ENCODE data around the gene SLC6A3. TPM values are rescaled to one million over a fixed set of nuclear protein-coding genes. Genes with fewer than 3 reads are reported as not detected.

Gene SLC6A3
- total RNA-seq, 1 donor: not detected

DNA sequence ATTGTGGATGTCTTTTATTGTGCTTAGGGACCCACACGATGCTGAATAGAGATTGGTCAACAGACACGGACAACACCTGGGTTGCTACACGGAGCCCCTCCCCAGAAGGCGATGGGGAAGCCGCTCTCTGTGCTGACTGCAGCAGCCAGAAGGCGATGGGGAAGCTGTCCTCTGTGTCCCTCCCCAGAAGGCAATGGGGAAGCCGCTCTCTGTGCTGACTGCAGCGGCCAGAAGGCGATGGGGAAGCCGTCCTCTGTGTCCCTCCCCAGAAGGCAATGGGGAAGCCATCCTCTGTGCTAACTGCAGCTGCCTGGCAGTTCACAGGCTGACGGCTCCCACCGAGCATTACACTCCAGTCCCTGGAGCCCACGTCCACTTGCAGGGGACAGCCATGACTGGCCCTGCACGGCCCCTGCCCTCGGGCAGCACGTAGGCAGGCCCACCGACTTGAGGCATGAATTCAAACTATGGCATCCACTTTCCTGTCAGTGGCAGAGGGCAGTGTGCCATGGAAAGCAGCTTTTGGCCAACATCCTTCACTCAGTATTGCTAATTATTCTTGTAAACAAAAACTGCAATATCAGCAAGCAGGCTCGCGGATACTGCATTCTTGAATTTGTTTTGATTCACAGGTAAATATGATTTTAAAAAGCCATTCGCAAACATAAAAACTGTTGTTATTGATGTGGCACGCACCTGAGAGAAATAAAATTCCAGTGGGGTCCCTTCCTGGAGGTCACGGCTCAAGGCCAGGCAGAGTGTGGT is 52.3 kb downstream of the SLC6A3 start:
- no peak overlapping the region for H3K4me3 ChIP-seq (ENCODE audit: insufficient read depth, low read length)
- H3K4me1 ChIP-seq (ENCODE audit: insufficient read depth, low read length): no peaks in the 10 kb centered on the region
- DNase-seq (ENCODE audit: insufficient read length, low spot score, missing footprints): peak; percentile 63
- H3K27me3 ChIP-seq (ENCODE audit: insufficient read depth, low read length): peaks cover 8% of the 10 kb centered on the region
- no peak overlapping the region for H3K27ac ChIP-seq (ENCODE audit: low read depth, low read length)
- H3K9me3 ChIP-seq (ENCODE audit: low read depth, low read length): no peaks in the 10 kb centered on the region
- no peaks in the 10 kb centered on the region for H4K20me1 ChIP-seq (ENCODE audit: insufficient read depth, low read length)
- TF ChIP-seq, protein P1, sequence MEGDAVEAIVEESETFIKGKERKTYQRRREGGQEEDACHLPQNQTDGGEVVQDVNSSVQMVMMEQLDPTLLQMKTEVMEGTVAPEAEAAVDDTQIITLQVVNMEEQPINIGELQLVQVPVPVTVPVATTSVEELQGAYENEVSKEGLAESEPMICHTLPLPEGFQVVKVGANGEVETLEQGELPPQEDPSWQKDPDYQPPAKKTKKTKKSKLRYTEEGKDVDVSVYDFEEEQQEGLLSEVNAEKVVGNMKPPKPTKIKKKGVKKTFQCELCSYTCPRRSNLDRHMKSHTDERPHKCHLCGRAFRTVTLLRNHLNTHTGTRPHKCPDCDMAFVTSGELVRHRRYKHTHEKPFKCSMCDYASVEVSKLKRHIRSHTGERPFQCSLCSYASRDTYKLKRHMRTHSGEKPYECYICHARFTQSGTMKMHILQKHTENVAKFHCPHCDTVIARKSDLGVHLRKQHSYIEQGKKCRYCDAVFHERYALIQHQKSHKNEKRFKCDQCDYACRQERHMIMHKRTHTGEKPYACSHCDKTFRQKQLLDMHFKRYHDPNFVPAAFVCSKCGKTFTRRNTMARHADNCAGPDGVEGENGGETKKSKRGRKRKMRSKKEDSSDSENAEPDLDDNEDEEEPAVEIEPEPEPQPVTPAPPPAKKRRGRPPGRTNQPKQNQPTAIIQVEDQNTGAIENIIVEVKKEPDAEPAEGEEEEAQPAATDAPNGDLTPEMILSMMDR (IDR thresholded peaks at IDR 0.05; ENCODE audit: extremely low read depth, low read depth, low read length): no peak
- H2AFZ ChIP-seq (ENCODE audit: low read length): no peak overlapping the region
- H3K36me3 ChIP-seq (ENCODE audit: insufficient read depth, low read length): no peaks in the 10 kb centered on the region
- no peak overlapping the region for H3K4me2 ChIP-seq (ENCODE audit: insufficient read depth, low read length)
- H3K79me2 ChIP-seq (ENCODE audit: insufficient read depth, low read length): no peaks in the 10 kb centered on the region

DNA sequence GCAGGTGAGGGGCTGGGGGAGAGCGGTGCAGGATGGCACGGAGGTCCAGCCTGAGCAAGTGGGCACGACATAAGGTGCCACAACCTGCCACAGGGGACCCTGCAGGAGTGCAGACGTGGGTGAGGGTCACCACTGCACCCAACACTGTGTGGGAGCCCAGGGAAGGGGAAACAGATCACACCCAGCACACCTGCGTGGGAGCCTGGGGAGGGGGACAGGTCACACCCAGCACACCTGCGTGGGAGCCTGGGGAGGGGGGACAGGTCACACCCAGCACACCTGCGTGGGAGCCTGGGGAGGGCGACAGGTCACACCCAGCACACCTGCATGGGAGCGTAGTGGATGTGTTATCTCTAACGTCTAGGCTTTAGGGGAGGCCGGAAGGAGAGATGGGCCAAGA is 53.0 kb downstream of the SLC6A3 start:
- no peak overlapping the region for H3K4me3 ChIP-seq (ENCODE audit: insufficient read depth, low read length)
- peaks cover 15% of the 10 kb centered on the region for H3K27me3 ChIP-seq (ENCODE audit: insufficient read depth, low read length)
- no peaks in the 10 kb centered on the region for H3K9me3 ChIP-seq (ENCODE audit: low read depth, low read length)

DNA sequence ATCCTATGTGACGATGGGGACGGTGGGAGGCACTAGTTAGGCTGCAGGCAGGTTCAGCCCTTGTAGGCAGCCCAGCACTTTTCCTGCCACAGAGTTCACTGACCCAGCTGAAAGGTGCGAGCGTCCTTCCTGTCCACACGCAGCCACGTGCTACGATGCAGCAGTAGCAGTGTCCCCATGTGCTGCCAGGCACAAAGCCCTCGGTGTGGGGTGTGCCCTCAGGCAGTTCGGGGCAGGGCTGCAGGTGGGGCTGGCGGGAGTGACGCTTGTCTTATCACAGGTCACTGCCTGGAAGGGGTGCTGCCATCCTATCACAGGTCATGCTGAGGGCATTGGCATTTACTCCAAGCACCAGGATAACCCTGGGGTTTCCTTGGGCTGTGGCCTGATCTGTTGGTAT is 53.5 kb downstream of the SLC6A3 start:
- no peaks in the 10 kb centered on the region for H3K9me3 ChIP-seq (ENCODE audit: low read depth, low read length)
- TF ChIP-seq, protein P1 (IDR thresholded peaks at IDR 0.05; ENCODE audit: extremely low read depth, low read depth, low read length): no peak

More for the DNA sequence above, 53.0 kb downstream of the SLC6A3 start:
- Histone ChIP-seq H3K79me2 (ENCODE audit: insufficient read depth, low read length) (no peaks in the 10 kb centered on the region), H3K27ac (ENCODE audit: low read depth, low read length) (no peak overlapping the region), H2AFZ (ENCODE audit: low read length) (no peak overlapping the region), H3K36me3 (ENCODE audit: insufficient read depth, low read length) (no peaks in the 10 kb centered on the region), H4K20me1 (ENCODE audit: insufficient read depth, low read length) (no peaks in the 10 kb centered on the region), H3K4me1 (ENCODE audit: insufficient read depth, low read length) (no peaks in the 10 kb centered on the region), H3K4me2 (ENCODE audit: insufficient read depth, low read length) (no peak overlapping the region)
- TF ChIP-seq, protein P1 (IDR thresholded peaks at IDR 0.05; ENCODE audit: extremely low read depth, low read depth, low read length): no peak
- peak; percentile 56 for DNase-seq (ENCODE audit: insufficient read length, low spot score, missing footprints)

DNA sequence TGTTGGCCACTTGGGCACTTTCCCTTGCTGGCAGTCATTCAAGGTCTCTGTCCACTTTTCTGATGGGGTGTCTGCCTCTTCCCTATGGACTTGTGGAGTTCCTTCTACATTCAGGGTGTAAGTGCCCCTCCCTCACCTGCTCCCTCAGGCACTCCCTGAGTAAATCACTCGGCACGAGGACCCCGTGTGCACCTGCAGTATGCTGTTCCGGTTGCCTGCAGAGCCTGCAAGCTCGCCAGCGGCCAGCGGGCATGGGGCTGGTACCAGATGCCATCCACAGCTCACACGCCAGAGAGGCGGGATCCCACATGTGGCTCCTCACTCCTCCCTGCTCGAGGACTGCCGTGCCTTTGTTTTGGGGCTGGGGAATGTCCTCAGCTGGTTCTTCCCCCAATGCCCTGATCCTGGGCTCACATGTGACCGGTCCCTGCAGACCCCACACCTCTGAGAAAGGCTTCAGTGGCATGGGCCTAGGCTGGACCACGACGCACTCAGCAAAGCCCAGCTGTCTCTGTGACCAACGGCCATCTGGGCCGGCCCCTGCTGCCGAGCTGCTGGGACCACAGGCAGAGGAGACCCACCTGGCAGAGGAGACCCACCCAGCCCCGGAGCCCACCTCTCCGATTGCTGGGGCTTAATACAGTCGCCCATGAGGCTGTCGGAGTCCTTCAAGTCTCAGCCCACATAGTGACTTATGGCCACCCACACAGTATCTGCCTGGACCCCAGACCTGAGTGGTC is 54.2 kb downstream of the SLC6A3 start:
- DNase-seq (ENCODE audit: insufficient read length, low spot score, missing footprints): peak; percentile 78

More for the DNA sequence above, 53.5 kb downstream of the SLC6A3 start:
- peak; percentile 52 for DNase-seq (ENCODE audit: insufficient read length, low spot score, missing footprints)
- no peaks in the 10 kb centered on the region for H3K36me3 ChIP-seq (ENCODE audit: insufficient read depth, low read length)
- no peaks in the 10 kb centered on the region for H3K4me1 ChIP-seq (ENCODE audit: insufficient read depth, low read length)
- H3K4me2 ChIP-seq (ENCODE audit: insufficient read depth, low read length): no peak overlapping the region
- peaks cover 21% of the 10 kb centered on the region for H3K27me3 ChIP-seq (ENCODE audit: insufficient read depth, low read length)
- no peak overlapping the region for H3K27ac ChIP-seq (ENCODE audit: low read depth, low read length)
- H3K4me3 ChIP-seq (ENCODE audit: insufficient read depth, low read length): no peak overlapping the region
- H3K79me2 ChIP-seq (ENCODE audit: insufficient read depth, low read length): no peaks in the 10 kb centered on the region
- H2AFZ ChIP-seq (ENCODE audit: low read length): no peak overlapping the region
- H4K20me1 ChIP-seq (ENCODE audit: insufficient read depth, low read length): no peaks in the 10 kb centered on the region

More for the DNA sequence above, 54.2 kb downstream of the SLC6A3 start:
- no peaks in the 10 kb centered on the region for H4K20me1 ChIP-seq (ENCODE audit: insufficient read depth, low read length)
- no peak overlapping the region for H2AFZ ChIP-seq (ENCODE audit: low read length)
- H3K36me3 ChIP-seq (ENCODE audit: insufficient read depth, low read length): no peaks in the 10 kb centered on the region
- H3K27me3 ChIP-seq (ENCODE audit: insufficient read depth, low read length): peaks cover 23% of the 10 kb centered on the region
- no peaks in the 10 kb centered on the region for H3K4me1 ChIP-seq (ENCODE audit: insufficient read depth, low read length)
- H3K4me3 ChIP-seq (ENCODE audit: insufficient read depth, low read length): no peak overlapping the region
- no peak overlapping the region for H3K4me2 ChIP-seq (ENCODE audit: insufficient read depth, low read length)
- no peaks in the 10 kb centered on the region for H3K79me2 ChIP-seq (ENCODE audit: insufficient read depth, low read length)
- TF ChIP-seq, protein P1 (IDR thresholded peaks at IDR 0.05; ENCODE audit: extremely low read depth, low read depth, low read length): no peak
- no peaks in the 10 kb centered on the region for H3K9me3 ChIP-seq (ENCODE audit: low read depth, low read length)
- H3K27ac ChIP-seq (ENCODE audit: low read depth, low read length): no peak overlapping the region
